ENCODE data around the gene NANS.
"Not testable (repeated sequence)": the region's sequence is repeated elsewhere in the genome, so short reads cannot be mapped to it uniquely, and the experiment has no call there.

NANS gene

GRCh38 chr9:98085058-98085457, 28.5 kb downstream of the NANS start:
- TF ChIP-seq MAX (IDR thresholded peaks at IDR 0.05; ENCODE audit: low read depth, low read length) (no peak), MYC (IDR thresholded peaks at IDR 0.05; ENCODE audit: low read depth, low read length) (no peak), CTCF (IDR thresholded peaks at IDR 0.05; ENCODE audit: low read depth, low read length) (no peak), POLR2A (IDR thresholded peaks at IDR 0.05; ENCODE audit: extremely low read depth, insufficient read length) (no peak)
- no peak for DNase-seq (ENCODE audit: low read depth)
- H3K4me3 ChIP-seq (ENCODE audit: low read depth, low read length) = no peak overlapping the region

- TF ChIP-seq CTCF (IDR thresholded peaks at IDR 0.05; ENCODE audit: low read depth, low read length) (no peak), MYC (IDR thresholded peaks at IDR 0.05; ENCODE audit: low read depth, low read length) (no peak), MAX (IDR thresholded peaks at IDR 0.05; ENCODE audit: low read depth, low read length) (no peak)
- H3K4me3 ChIP-seq (ENCODE audit: low read depth, low read length) = no peak overlapping the region
- DNase-seq (ENCODE audit: low read depth) = peak; percentile 36
These were observed 29.4 kb downstream of the NANS start for GRCh38 chr9:98085944-98086343.

- no peak for DNase-seq (ENCODE audit: low read depth)
- no peak overlapping the region for H3K4me3 ChIP-seq (ENCODE audit: low read depth, low read length)
- TF ChIP-seq POLR2A (IDR thresholded peaks at IDR 0.05; ENCODE audit: extremely low read depth, insufficient read length) = no peak
- TF ChIP-seq MYC (IDR thresholded peaks at IDR 0.05; ENCODE audit: low read depth, low read length) = no peak
- no peak for TF ChIP-seq CTCF (IDR thresholded peaks at IDR 0.05; ENCODE audit: low read depth, low read length)
- TF ChIP-seq MAX (IDR thresholded peaks at IDR 0.05; ENCODE audit: low read depth, low read length) = no peak
These were observed 29.9 kb downstream of the NANS start for GRCh38 chr9:98086461-98086860.

GRCh38 chr9:98087420-98088354, 31.2 kb downstream of the NANS start:
- no peak for DNase-seq (ENCODE audit: low read depth)
- TF ChIP-seq MYC (IDR thresholded peaks at IDR 0.05; ENCODE audit: low read depth, low read length) = no peak
- no peak for TF ChIP-seq POLR2A (IDR thresholded peaks at IDR 0.05; ENCODE audit: extremely low read depth, insufficient read length)
- no peak for TF ChIP-seq CTCF (IDR thresholded peaks at IDR 0.05; ENCODE audit: low read depth, low read length)
- TF ChIP-seq MAX (IDR thresholded peaks at IDR 0.05; ENCODE audit: low read depth, low read length) = no peak
- H3K4me3 ChIP-seq (ENCODE audit: low read depth, low read length) = no peak overlapping the region

GRCh38 chr9:98090674-98091073, 34.1 kb downstream of the NANS start:
- not testable (repeated sequence) for DNase-seq (ENCODE audit: low read depth); H3K4me3 ChIP-seq (ENCODE audit: low read depth, low read length)

GRCh38 chr9:98091735-98092612, 35.4 kb downstream of the NANS start:
- no peak for DNase-seq (ENCODE audit: low read depth)
- no peak overlapping the region for H3K4me3 ChIP-seq (ENCODE audit: low read depth, low read length)
- TF ChIP-seq MAX (IDR thresholded peaks at IDR 0.05; ENCODE audit: low read depth, low read length) = no peak

Measured in NB4 (cell line).